Germinal center (tissue), 1 donor: ENCODE results near the gene POFUT2.
A peak's percentile ranks its signal among the peaks of the same experiment; 100 is the strongest.

ENCODE experiments used
- DNase-seq: peaks from one replicate; pipeline ENCODE4 v3.0.0; 2012; ENCODE audit warnings: mixed read lengths, low spot score

The POFUT2 gene

GRCh38 chr21:45262616-45263015 lies 25.1 kb downstream of the POFUT2 start:
- no peak for DNase-seq

- no peak for DNase-seq
Measured at GRCh38 chr21:45262041-45262581, 25.6 kb downstream of the POFUT2 start.

GRCh38 chr21:45261093-45261492 lies 26.6 kb downstream of the POFUT2 start:
- DNase-seq, result no peak

- DNase-seq, result no peak
Measured at GRCh38 chr21:45260191-45260825, 27.4 kb downstream of the POFUT2 start.

GRCh38 chr21:45259206-45259840 lies 28.4 kb downstream of the POFUT2 start:
- DNase-seq, result no peak

GRCh38 chr21:45258466-45258865 lies 29.2 kb downstream of the POFUT2 start:
- no peak for DNase-seq

DNA sequence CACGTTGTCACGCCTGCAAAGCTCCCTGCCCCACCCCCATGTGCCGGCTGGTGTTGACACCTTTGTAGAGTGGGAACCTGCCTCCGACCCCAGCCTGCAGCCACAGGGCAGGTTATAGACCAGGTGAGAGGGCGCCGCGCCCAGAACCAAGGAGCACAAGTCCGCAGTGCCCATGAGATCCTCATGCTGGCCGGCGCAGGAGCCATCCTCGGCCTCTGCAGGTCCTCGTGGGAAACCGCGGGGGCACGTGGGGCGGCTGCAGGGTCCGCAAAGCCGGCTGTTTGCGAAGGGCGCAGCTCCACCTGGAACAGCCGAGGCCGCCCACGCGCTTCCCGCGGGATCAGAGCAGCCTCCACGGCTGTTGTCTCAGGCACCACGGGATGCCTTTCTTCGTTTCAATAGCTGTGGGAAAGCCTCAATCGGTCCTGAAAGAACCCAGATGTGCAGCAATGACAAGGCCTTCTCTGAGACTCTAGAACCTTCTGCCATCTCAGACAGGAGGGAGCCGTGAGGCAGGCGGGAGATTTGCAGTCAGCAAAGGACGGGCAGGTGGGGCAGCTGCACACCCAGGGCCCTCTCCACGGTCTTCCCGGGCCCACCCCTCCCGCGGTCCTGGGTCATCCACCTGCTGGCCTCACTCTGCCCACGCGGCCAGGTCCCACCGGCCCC lies 29.9 kb downstream of the POFUT2 start:
- DNase-seq, result no peak

DNA sequence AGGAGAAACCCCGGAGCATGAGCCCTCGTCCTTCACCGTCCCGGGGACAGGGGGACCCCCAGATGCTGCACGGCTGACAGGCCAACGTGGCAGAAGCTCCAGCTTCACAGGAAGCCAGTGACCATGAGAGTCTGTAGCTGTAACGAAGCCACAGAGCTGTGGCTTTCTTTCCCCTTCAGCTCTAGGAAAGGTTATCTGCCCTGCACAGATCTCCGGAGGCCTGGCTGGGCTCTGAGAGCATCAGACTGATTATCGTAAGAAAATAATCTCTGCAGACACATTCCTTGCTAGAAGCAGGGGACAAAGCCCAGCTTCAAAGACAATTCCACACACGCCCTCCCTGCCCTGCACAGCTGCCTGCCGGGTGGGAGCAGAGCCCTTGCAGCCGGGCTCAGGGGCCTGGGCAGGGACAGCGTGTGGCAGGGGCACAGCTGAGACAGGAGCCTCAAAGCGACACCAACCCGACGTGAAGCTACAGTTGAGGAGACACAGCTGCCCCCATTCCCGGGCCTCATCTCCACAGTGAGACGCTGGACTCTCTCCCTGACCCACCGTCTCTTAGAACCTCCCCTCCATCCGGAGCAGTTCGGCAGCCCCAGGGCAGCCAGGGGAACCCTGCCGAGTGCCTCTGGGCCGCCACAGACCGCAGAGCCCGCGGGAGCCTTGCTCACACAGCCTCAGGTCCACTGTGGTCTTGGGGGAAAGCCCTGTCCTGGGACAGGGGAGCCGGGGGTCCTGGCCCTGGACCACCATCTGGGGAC lies 30.6 kb downstream of the POFUT2 start:
- DNase-seq, result no peak

GRCh38 chr21:45256021-45256911 lies 31.4 kb downstream of the POFUT2 start:
- no peak for DNase-seq

DNA sequence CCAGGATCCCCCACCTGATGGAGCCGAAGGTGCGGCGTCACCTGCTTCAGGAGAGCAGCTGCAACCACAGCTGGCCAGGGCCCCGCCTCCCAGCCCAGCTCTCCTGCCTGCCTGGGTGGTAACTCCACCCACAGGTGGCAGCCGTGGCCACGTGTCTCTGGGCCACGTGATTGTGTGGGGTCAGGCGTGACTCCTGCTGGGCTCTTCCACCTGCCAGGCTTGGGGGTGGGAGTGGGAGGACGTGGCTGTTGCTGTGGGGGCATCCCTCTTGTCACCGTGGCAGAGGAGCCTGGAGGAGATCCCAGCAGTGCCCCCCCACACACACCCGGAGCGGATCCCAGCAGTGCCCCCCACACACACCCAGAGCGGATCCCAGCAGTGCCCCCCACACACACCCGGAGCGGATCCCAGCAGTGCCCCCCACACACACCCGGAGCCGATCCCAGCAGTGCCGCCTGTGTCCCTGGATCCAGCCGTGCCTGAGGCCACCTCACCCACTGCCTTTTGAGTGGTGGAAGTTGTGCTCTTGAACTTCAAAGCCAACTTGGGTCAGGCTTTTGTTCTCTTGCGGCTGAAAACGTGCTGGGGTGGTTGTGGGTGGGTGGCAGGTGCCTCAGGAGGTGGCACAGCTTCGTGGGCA lies 32.2 kb downstream of the POFUT2 start:
- DNase-seq, result peak; percentile 61

- DNase-seq, result no peak
Measured at GRCh38 chr21:45254460-45254930, 33.2 kb downstream of the POFUT2 start.

DNA sequence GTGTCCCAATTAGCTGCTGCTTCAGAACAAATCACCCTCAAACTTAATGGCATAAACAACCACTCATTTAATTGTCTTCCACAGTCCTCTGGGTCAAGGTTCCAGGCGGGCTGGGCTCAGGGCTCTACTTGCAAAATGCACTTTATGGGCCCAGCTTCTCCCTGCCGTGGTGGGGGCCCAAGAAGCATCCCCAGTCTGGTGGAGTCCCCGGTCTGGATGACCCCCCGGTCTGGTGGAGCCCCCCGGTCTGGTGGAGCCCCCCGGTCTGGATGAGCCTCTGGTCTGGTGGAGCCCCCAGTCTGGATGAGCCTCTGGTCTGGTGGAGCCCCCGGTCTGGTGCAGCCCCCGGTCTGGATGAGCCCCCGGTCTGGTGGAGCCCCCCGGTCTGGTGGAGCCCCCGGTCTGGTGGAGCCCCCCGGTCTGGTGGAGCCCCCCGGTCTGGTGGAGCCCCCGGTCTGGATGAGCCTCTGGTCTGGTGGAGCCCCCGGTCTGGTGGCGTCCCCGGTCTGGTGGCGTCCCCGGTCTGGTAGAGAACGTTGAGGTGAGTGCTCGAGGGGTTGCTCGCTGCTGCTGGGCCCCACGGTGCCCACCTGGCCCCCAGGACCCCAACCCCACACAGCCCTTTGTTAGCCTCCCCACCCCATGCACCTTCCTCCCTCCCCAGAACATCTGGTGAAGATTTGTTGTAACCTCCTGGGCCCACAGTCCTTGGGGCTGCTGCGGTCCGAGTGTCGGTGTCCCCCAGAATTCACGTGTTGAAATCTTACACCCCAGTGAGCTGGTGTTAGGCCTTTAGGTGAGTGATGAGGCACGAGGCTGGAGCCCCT lies 33.8 kb downstream of the POFUT2 start:
- no peak for DNase-seq

GRCh38 chr21:45253180-45253579 lies 34.5 kb downstream of the POFUT2 start:
- DNase-seq, result no peak

- no peak for DNase-seq
Measured at GRCh38 chr21:45252448-45252925, 35.2 kb downstream of the POFUT2 start.

- DNase-seq, result no peak
Measured at GRCh38 chr21:45251635-45252447, 35.9 kb downstream of the POFUT2 start.

- DNase-seq, result no peak
Measured at GRCh38 chr21:45250914-45251634, 36.6 kb downstream of the POFUT2 start.

DNA sequence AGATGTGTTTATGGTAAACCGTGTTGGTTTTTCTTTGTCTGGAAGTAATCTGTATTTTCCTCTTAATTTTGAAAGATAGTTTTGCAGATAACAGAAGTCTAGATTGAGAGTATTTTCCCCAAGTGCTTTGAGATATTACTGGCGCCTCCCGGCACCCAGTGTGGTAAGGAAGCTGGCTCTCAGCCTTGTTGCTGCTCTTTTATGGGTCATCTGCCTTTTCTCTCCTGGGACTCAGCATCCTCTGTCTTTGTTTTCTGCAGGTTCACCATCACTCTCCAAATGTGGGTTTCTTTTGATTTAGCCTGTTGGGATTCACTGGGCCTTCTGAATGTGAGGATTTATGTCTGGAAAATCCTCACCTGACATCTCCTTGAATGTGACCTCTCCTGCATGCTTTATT lies 37.4 kb downstream of the POFUT2 start:
- no peak for DNase-seq

GRCh38 chr21:45249626-45250025 lies 38.1 kb downstream of the POFUT2 start:
- DNase-seq, result no peak
